H9 (cell line): ENCODE measurements around the gene CTNNA3. TPM values are rescaled to one million over a fixed set of nuclear protein-coding genes. Genes with fewer than 3 reads are reported as not detected.

Experiments used
- DNase-seq: peaks from one replicate; pipeline ENCODE4 v3.0.0-alpha.2; 2017
- H2AFZ ChIP-seq: one replicate; pipeline ENCODE4 v1.6.1; 2013; ENCODE audit warnings: mild to moderate bottlenecking, low read length, control low read depth, moderate library complexity
- H2AK5ac ChIP-seq: 2 replicates; pipeline ENCODE4 v1.6.1; 2013; ENCODE audit warnings: low read length, control low read depth, mixed read lengths; ENCODE audit not compliant: insufficient read length
- H2BK120ac ChIP-seq: one replicate; pipeline ENCODE4 v1.6.1; 2013; ENCODE audit warnings: low read depth, mild to moderate bottlenecking, low read length, control low read depth, inconsistent platforms; ENCODE audit not compliant: poor library complexity, severe bottlenecking
- H2BK12ac ChIP-seq: 2 replicates; pipeline ENCODE4 v1.6.1; 2013; ENCODE audit warnings: low read length, control low read depth, mixed read lengths, low read depth; ENCODE audit not compliant: insufficient read length
- H2BK15ac ChIP-seq: 2 replicates; pipeline ENCODE4 v1.6.1; 2013; ENCODE audit warnings: low read depth, low read length, control low read depth
- H2BK20ac ChIP-seq: one replicate; pipeline ENCODE4 v1.6.1; 2013; ENCODE audit warnings: low read depth, mild to moderate bottlenecking, low read length, control low read depth, inconsistent platforms; ENCODE audit not compliant: poor library complexity, severe bottlenecking
- H2BK5ac ChIP-seq: 2 replicates; pipeline ENCODE4 v1.6.1; 2013; ENCODE audit warnings: low read length, control low read depth, mixed read lengths; ENCODE audit not compliant: insufficient read length
- H3K14ac ChIP-seq: 2 replicates; pipeline ENCODE4 v1.6.1; 2013; ENCODE audit warnings: low read length, control low read depth; ENCODE audit not compliant: insufficient read depth
- H3K18ac ChIP-seq: 2 replicates; pipeline ENCODE4 v1.6.1; 2013; ENCODE audit warnings: low read depth, mild to moderate bottlenecking, mixed read lengths, low read length, control low read depth; ENCODE audit not compliant: insufficient read length
- H3K23ac ChIP-seq: 2 replicates; pipeline ENCODE4 v1.6.1; 2013; ENCODE audit warnings: low read length, control low read depth, mixed read lengths, low read depth; ENCODE audit not compliant: insufficient read length
- H3K23me2 ChIP-seq: 2 replicates; pipeline ENCODE4 v1.6.1; 2013; ENCODE audit warnings: low read depth, mild to moderate bottlenecking, mixed read lengths, low read length, control low read depth; ENCODE audit not compliant: insufficient read length, poor library complexity, severe bottlenecking
- H3K27ac ChIP-seq: 2 replicates; pipeline ENCODE4 v1.5.1; 2013; ENCODE audit warnings: low read length, control low read depth, mixed read lengths, low read depth; ENCODE audit not compliant: insufficient read length
- H3K27me3 ChIP-seq: 2 replicates; pipeline ENCODE4 v1.6.1; 2013; ENCODE audit warnings: low read length, control low read depth, inconsistent platforms; ENCODE audit not compliant: insufficient read depth
- H3K4ac ChIP-seq: 2 replicates; pipeline ENCODE4 v1.6.1; 2013; ENCODE audit warnings: low read depth, mild to moderate bottlenecking, control low read depth, inconsistent platforms, low read length, moderate library complexity
- H3K4me1 ChIP-seq: 2 replicates; pipeline ENCODE4 v1.6.1; 2013; ENCODE audit warnings: low read length, control low read depth, inconsistent platforms; ENCODE audit not compliant: insufficient read depth
- H3K4me2 ChIP-seq: 2 replicates; pipeline ENCODE4 v1.6.1; 2013; ENCODE audit warnings: low read length, control low read depth, mixed read lengths; ENCODE audit not compliant: insufficient read length, insufficient read depth
- H3K56ac ChIP-seq: 2 replicates; pipeline ENCODE4 v1.6.1; 2013; ENCODE audit warnings: low read depth, mild to moderate bottlenecking, mixed read lengths, low read length, control low read depth; ENCODE audit not compliant: insufficient read length
- H3K79me1 ChIP-seq: 2 replicates; pipeline ENCODE4 v1.6.1; 2013; ENCODE audit warnings: low read depth, mild to moderate bottlenecking, moderate library complexity, low read length, control low read depth, inconsistent platforms; ENCODE audit not compliant: insufficient read depth, poor library complexity, severe bottlenecking
- H3K79me2 ChIP-seq: 2 replicates; pipeline ENCODE4 v1.6.1; 2013; ENCODE audit warnings: low read length, control low read depth, inconsistent platforms; ENCODE audit not compliant: insufficient read depth
- H3K9ac ChIP-seq: 2 replicates; pipeline ENCODE4 v1.6.1; 2013; ENCODE audit warnings: low read length, control low read depth, mixed read lengths; ENCODE audit not compliant: insufficient read length; ENCODE audit errors: extremely low read depth
- H3K9me3 ChIP-seq: one replicate; pipeline ENCODE4 v1.6.1; 2013; ENCODE audit warnings: low read depth, low read length, inconsistent platforms; ENCODE audit not compliant: control insufficient read depth
- H3T11ph ChIP-seq: one replicate; pipeline ENCODE4 v1.6.1; 2013; ENCODE audit warnings: mild to moderate bottlenecking, low read length, control low read depth, inconsistent platforms
- H4K20me1 ChIP-seq: one replicate; pipeline ENCODE4 v1.6.1; 2013; ENCODE audit not compliant: control insufficient read depth, insufficient read length, insufficient read depth
- H4K5ac ChIP-seq: 2 replicates; pipeline ENCODE4 v1.6.1; 2013; ENCODE audit warnings: low read depth, mild to moderate bottlenecking, mixed read lengths, low read length, control low read depth; ENCODE audit not compliant: insufficient read length
- H4K8ac ChIP-seq: replicated peaks from 2 replicates; pipeline ENCODE4 v1.6.1; 2013; ENCODE audit warnings: low read length, control low read depth, mixed read lengths, low read depth; ENCODE audit not compliant: insufficient read length
- H4K91ac ChIP-seq: 2 replicates; pipeline ENCODE4 v1.6.1; 2013; ENCODE audit warnings: low read depth, mild to moderate bottlenecking, moderate library complexity, mixed read lengths, low read length, control low read depth; ENCODE audit not compliant: insufficient read length
- H3K27ac Mint-ChIP-seq, 3 experiments: 2 replicates in 2 of 3; 3 replicates in 1 of 3; pipeline ENCODE4 v1.8.0; 2020 to 2021; ENCODE audit warnings: mixed read lengths in 3 of 3, mild to moderate bottlenecking in 1 of 3, moderate library complexity in 1 of 3
- H3K27me3 Mint-ChIP-seq: 2 replicates; pipeline ENCODE4 v1.8.0; 2021; ENCODE audit warnings: low read depth, mild to moderate bottlenecking, moderate library complexity, mixed read lengths
- H3K36me3 Mint-ChIP-seq, 3 experiments: 2 replicates in 2 of 3; 3 replicates in 1 of 3; pipeline ENCODE4 v1.8.0; 2020 to 2021; ENCODE audit warnings: low read depth in 3 of 3, mixed read lengths in 3 of 3; ENCODE audit not compliant: insufficient read depth in 1 of 3
- H3K4me1 Mint-ChIP-seq, 2 experiments: 2 replicates each; pipeline ENCODE4 v1.8.0; 2020; ENCODE audit warnings: mixed read lengths in 2 of 2
- H3K4me3 Mint-ChIP-seq, 2 experiments: 2 replicates in 1 of 2; 3 replicates in 1 of 2; pipeline ENCODE4 v1.8.0; 2020 to 2021; ENCODE audit warnings: mild to moderate bottlenecking in 2 of 2, mixed read lengths in 2 of 2, moderate library complexity in 1 of 2
- H3K9me3 Mint-ChIP-seq, 2 experiments: 2 replicates in 1 of 2; 3 replicates in 1 of 2; pipeline ENCODE4 v1.8.0; 2020; ENCODE audit warnings: mild to moderate bottlenecking in 2 of 2, mixed read lengths in 2 of 2, moderate library complexity in 1 of 2
- WGBS: extraction: QIAGEN DNeasy Blood & Tissue Kit; methylation state at CpG from one replicate; pipeline ENCODE4 v1.1.7; 2013; ENCODE audit warnings: missing lambda C conversion rate, low lambda C conversion rate, mixed read lengths; ENCODE audit not compliant: insufficient read length; ENCODE audit errors: extremely low coverage; 5-methylcytosine and 5-hydroxymethylcytosine counted together
- total RNA-seq: library from RNA; stranded (reverse); gene quantifications from 2 replicates; pipeline ENCODE4 v1.2.1, GENCODE V29; 2021
- TF ChIP-seq, protein P1 (sequence below): fragments of 200-600 bp; sonication (generic); conservative IDR thresholded peaks from 3 replicates; pipeline ENCODE4 v1.8.0; 2021; ENCODE audit warnings: antibody characterized with exemption, mild to moderate bottlenecking

The CTNNA3 gene
- total RNA-seq, 1 experiment from 2014 or later: 3.3 TPM

DNA sequence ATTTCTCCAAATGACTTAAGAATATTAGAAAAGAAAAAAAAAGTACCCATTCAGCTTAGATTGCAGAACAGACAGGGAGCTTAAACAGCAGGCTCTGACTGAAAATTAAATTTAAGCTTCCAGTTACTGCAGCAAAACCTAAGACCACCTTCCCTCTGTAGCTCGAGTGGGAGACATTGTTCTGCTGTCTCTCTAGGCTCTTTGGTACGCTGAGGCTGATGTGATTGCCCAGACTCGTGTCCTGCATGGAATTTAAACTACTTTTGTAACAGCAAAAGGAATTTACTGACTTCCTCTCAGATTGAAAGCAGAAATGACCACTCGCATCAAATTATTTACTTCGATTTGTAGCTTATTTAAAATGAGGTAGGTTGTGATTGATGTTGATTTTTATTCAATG lies 645.6 kb downstream of the CTNNA3 start:
- no peak overlapping the region for H2AFZ ChIP-seq
- no peak overlapping the region for H4K5ac ChIP-seq
- no peak overlapping the region for H3T11ph ChIP-seq
- no peak overlapping the region for H3K56ac ChIP-seq
- TF ChIP-seq, protein P1, sequence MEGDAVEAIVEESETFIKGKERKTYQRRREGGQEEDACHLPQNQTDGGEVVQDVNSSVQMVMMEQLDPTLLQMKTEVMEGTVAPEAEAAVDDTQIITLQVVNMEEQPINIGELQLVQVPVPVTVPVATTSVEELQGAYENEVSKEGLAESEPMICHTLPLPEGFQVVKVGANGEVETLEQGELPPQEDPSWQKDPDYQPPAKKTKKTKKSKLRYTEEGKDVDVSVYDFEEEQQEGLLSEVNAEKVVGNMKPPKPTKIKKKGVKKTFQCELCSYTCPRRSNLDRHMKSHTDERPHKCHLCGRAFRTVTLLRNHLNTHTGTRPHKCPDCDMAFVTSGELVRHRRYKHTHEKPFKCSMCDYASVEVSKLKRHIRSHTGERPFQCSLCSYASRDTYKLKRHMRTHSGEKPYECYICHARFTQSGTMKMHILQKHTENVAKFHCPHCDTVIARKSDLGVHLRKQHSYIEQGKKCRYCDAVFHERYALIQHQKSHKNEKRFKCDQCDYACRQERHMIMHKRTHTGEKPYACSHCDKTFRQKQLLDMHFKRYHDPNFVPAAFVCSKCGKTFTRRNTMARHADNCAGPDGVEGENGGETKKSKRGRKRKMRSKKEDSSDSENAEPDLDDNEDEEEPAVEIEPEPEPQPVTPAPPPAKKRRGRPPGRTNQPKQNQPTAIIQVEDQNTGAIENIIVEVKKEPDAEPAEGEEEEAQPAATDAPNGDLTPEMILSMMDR: no peak
- no peak overlapping the region for H3K23ac ChIP-seq
- no peak overlapping the region for H3K18ac ChIP-seq
- no peaks in the 10 kb centered on the region for H3K27me3 ChIP-seq
- no peak overlapping the region for H3K27ac ChIP-seq
- H3K4ac ChIP-seq: no peak overlapping the region
- H4K91ac ChIP-seq: no peak overlapping the region
- H3K4me2 ChIP-seq: no peak overlapping the region
- no peaks in the 10 kb centered on the region for H3K27me3 Mint-ChIP-seq
- no peak overlapping the region for H2AK5ac ChIP-seq
- no peak overlapping the region for H2BK5ac ChIP-seq
- no peaks in the 10 kb centered on the region for H3K23me2 ChIP-seq
- WGBS: no CpG with 5 or more reads among the region's 5 CpGs
- no peak overlapping the region for H3K4me3 Mint-ChIP-seq
- H3K9me3 ChIP-seq: no peaks in the 10 kb centered on the region
- H2BK12ac ChIP-seq: no peak overlapping the region
- H3K36me3 Mint-ChIP-seq: peaks cover 0 to 4% (median 0%) of the 10 kb centered on the region in 3 experiments; a peak in 1 of 7 replicates
- no peak overlapping the region for H2BK15ac ChIP-seq
- H2BK20ac ChIP-seq: no peak overlapping the region
- no peaks in the 10 kb centered on the region for H4K20me1 ChIP-seq
- H3K9ac ChIP-seq: no peak overlapping the region
- DNase-seq: no peak
- H2BK120ac ChIP-seq: no peak overlapping the region
- no peak overlapping the region for H3K27ac Mint-ChIP-seq
- H3K14ac ChIP-seq: no peak overlapping the region
- no peaks in the 10 kb centered on the region for H3K4me1 ChIP-seq
- H3K9me3 Mint-ChIP-seq: no peaks in the 10 kb centered on the region
- no peaks in the 10 kb centered on the region for H3K79me2 ChIP-seq
- peaks cover 0 to 6% of the 10 kb centered on the region in 2 experiments; a peak in 3 of 4 replicates for H3K4me1 Mint-ChIP-seq
- H3K79me1 ChIP-seq: no peaks in the 10 kb centered on the region
- no peak overlapping the region for H4K8ac ChIP-seq
